HG03108 (cell line): ENCODE measurements around the gene AIG1.
"Not testable (repeated sequence)": the region's sequence is repeated elsewhere in the genome, so short reads cannot be mapped to it uniquely, and the experiment has no call there.

Source experiments
- ATAC-seq: cut with Tn5 transposase; IDR thresholded peaks from one replicate; pipeline ENCODE4 v1.9.1; 2021; ENCODE audit warnings: moderate library complexity; ENCODE audit not compliant: unreplicated experiment

The AIG1 gene

GRCh38 chr6:143060806-143061596 lies at the start of gene AIG1:
TSS of gene AIG1 (plus strand) at chr6:143060889. CDS start at chr6:143060926, 37 bp downstream.
- peak; percentile 49 for ATAC-seq

GRCh38 chr6:143014764-143015163 lies 45.9 kb upstream of the AIG1 start:
- no peak for ATAC-seq

GRCh38 chr6:143015300-143015706 lies 45.4 kb upstream of the AIG1 start:
- no peak for ATAC-seq

- no peak for ATAC-seq
Measured at GRCh38 chr6:143018955-143019354, 41.7 kb upstream of the AIG1 start.

- ATAC-seq = not testable (repeated sequence)
Measured at GRCh38 chr6:143020862-143021261, 39.8 kb upstream of the AIG1 start.

GRCh38 chr6:143021543-143021942 lies 39.1 kb upstream of the AIG1 start:
- no peak for ATAC-seq

GRCh38 chr6:143022587-143022986 lies 38.1 kb upstream of the AIG1 start:
- ATAC-seq = no peak

- ATAC-seq = no peak
Measured at GRCh38 chr6:143023695-143024094, 37.0 kb upstream of the AIG1 start.

- no peak for ATAC-seq
Measured at GRCh38 chr6:143024977-143025376, 35.7 kb upstream of the AIG1 start.

- ATAC-seq = no peak
Measured at GRCh38 chr6:143026696-143027449, 33.8 kb upstream of the AIG1 start.

- no peak for ATAC-seq
Measured at GRCh38 chr6:143034689-143035334, 25.9 kb upstream of the AIG1 start.

GRCh38 chr6:143037470-143037869 lies 23.2 kb upstream of the AIG1 start:
- no peak for ATAC-seq

- no peak for ATAC-seq
Measured at GRCh38 chr6:143038833-143039232, 21.9 kb upstream of the AIG1 start.

- ATAC-seq = no peak
Measured at GRCh38 chr6:143039548-143039947, 21.1 kb upstream of the AIG1 start.

- no peak for ATAC-seq
Measured at GRCh38 chr6:143040018-143040417, 20.7 kb upstream of the AIG1 start.

- not testable (repeated sequence) for ATAC-seq
Measured at GRCh38 chr6:143044345-143044744, 16.3 kb upstream of the AIG1 start.

GRCh38 chr6:143049611-143050010 lies 11.1 kb upstream of the AIG1 start:
- ATAC-seq = no peak

- no peak for ATAC-seq
Measured at GRCh38 chr6:143050509-143050908, 10.2 kb upstream of the AIG1 start.

GRCh38 chr6:143052282-143052681 lies 8.4 kb upstream of the AIG1 start:
- no peak for ATAC-seq

GRCh38 chr6:143053856-143054255 lies 6.8 kb upstream of the AIG1 start:
- ATAC-seq = no peak

- ATAC-seq = no peak
Measured at GRCh38 chr6:143054329-143054728, 6.4 kb upstream of the AIG1 start.

GRCh38 chr6:143055213-143055612 lies 5.5 kb upstream of the AIG1 start:
- no peak for ATAC-seq
